ENCODE measurements around the gene CUX1.

- no peak for TF ChIP-seq CTCF (IDR thresholded peaks at IDR 0.05)
- TF ChIP-seq EP300 (IDR thresholded peaks at IDR 0.05): no peak
- no peak for TF ChIP-seq POLR2A (IDR thresholded peaks at IDR 0.05)
These were observed 14.0 kb upstream of the CUX1 start for GRCh38 chr7:101803203-101804087.

Measured in ovary (tissue), 3 donors.